NCI-H1105 (cell line): Measurements from ENCODE around the gene IL17D.

Experiments used
- DNase-seq: peaks from one replicate; lab custom pipeline; 2025; lab: John Stamatoyannopoulos, UW

Gene IL17D

GRCh38 chr13:20691616-20692015 is 11.9 kb upstream of the IL17D start:
- DNase-seq: no peak

GRCh38 chr13:20696073-20696472 is 7.4 kb upstream of the IL17D start:
- no peak for DNase-seq

GRCh38 chr13:20699715-20700114 is 3.8 kb upstream of the IL17D start:
- no peak for DNase-seq

- DNase-seq: no peak
Observed at GRCh38 chr13:20700288-20700687, 3.2 kb upstream of the IL17D start.

GRCh38 chr13:20701461-20701860 is 2.0 kb upstream of the IL17D start:
- no peak for DNase-seq

GRCh38 chr13:20702530-20702914 is 977 bp upstream of the IL17D start:
- no peak for DNase-seq

GRCh38 chr13:20703780-20704458 is 420 bp downstream of the IL17D start:
- DNase-seq: peak; percentile 64

- no peak for DNase-seq
Observed at GRCh38 chr13:20704459-20705069, 1.1 kb downstream of the IL17D start.

GRCh38 chr13:20706661-20707060 is 3.2 kb downstream of the IL17D start:
- no peak for DNase-seq

GRCh38 chr13:20708216-20708615 is 4.7 kb downstream of the IL17D start:
- no peak for DNase-seq

- DNase-seq: no peak
Observed at GRCh38 chr13:20709369-20709768, 5.9 kb downstream of the IL17D start.

GRCh38 chr13:20709782-20710181 is 6.3 kb downstream of the IL17D start:
- no peak for DNase-seq

- DNase-seq: no peak
Observed at GRCh38 chr13:20711301-20712044, 8.0 kb downstream of the IL17D start.

GRCh38 chr13:20713014-20713376 is 9.5 kb downstream of the IL17D start:
- DNase-seq: no peak

GRCh38 chr13:20713751-20714150 is 10.3 kb downstream of the IL17D start:
- no peak for DNase-seq

- no peak for DNase-seq
Observed at GRCh38 chr13:20714161-20714560, 10.7 kb downstream of the IL17D start.

GRCh38 chr13:20714563-20715329 is 11.2 kb downstream of the IL17D start:
- no peak for DNase-seq

GRCh38 chr13:20715330-20715712 is 11.8 kb downstream of the IL17D start:
- DNase-seq: no peak

GRCh38 chr13:20716951-20717350 is 13.5 kb downstream of the IL17D start:
- DNase-seq: no peak

- DNase-seq: no peak
Observed at GRCh38 chr13:20717581-20718542, 14.4 kb downstream of the IL17D start.

- DNase-seq: no peak
Observed at GRCh38 chr13:20718958-20719566, 15.6 kb downstream of the IL17D start.
